GM18873 (cell line): ENCODE measurements around the gene IQCM.

Source experiments
- ATAC-seq: cut with Tn5 transposase; IDR thresholded peaks from one replicate; pipeline ENCODE4 v1.9.1; 2021; ENCODE audit warnings: mild to moderate bottlenecking, moderate library complexity, moderate number of reproducible peaks; ENCODE audit not compliant: unreplicated experiment, low FRiP score

IQCM gene

GRCh38 chr4:149815743-149816142, at the start of gene IQCM:
TSS of gene IQCM (minus strand) at chr4:149815843. CDS start at chr4:149742691, 73,152 bp downstream.
- no peak for ATAC-seq

GRCh38 chr4:149857446-149857845, 41.8 kb upstream of the IQCM start:
- ATAC-seq = no peak

GRCh38 chr4:149845743-149846142, 30.1 kb upstream of the IQCM start:
- no peak for ATAC-seq

- ATAC-seq = no peak
Measured at GRCh38 chr4:149841686-149842085, 26.0 kb upstream of the IQCM start.

- no peak for ATAC-seq
Measured at GRCh38 chr4:149838036-149838435, 22.4 kb upstream of the IQCM start.

- no peak for ATAC-seq
Measured at GRCh38 chr4:149836546-149836945, 20.9 kb upstream of the IQCM start.

- no peak for ATAC-seq
Measured at GRCh38 chr4:149835280-149835679, 19.6 kb upstream of the IQCM start.

- no peak for ATAC-seq
Measured at GRCh38 chr4:149831656-149832208, 16.1 kb upstream of the IQCM start.

GRCh38 chr4:149830823-149831222, 15.2 kb upstream of the IQCM start:
- ATAC-seq = no peak

GRCh38 chr4:149825336-149825735, 9.7 kb upstream of the IQCM start:
- no peak for ATAC-seq

GRCh38 chr4:149823769-149824221, 8.2 kb upstream of the IQCM start:
- ATAC-seq = no peak

- ATAC-seq = no peak
Measured at GRCh38 chr4:149801416-149801815, 14.2 kb downstream of the IQCM start.

GRCh38 chr4:149799546-149799945, 16.1 kb downstream of the IQCM start:
- ATAC-seq = no peak

GRCh38 chr4:149796381-149796780, 19.3 kb downstream of the IQCM start:
- no peak for ATAC-seq

GRCh38 chr4:149795256-149795655, 20.4 kb downstream of the IQCM start:
- no peak for ATAC-seq

GRCh38 chr4:149794352-149794751, 21.3 kb downstream of the IQCM start:
- no peak for ATAC-seq

GRCh38 chr4:149793459-149793858, 22.2 kb downstream of the IQCM start:
- no peak for ATAC-seq

- ATAC-seq = no peak
Measured at GRCh38 chr4:149791851-149792250, 23.8 kb downstream of the IQCM start.

- ATAC-seq = no peak
Measured at GRCh38 chr4:149790172-149790907, 25.3 kb downstream of the IQCM start.

- ATAC-seq = no peak
Measured at GRCh38 chr4:149788300-149788699, 27.3 kb downstream of the IQCM start.

- ATAC-seq = no peak
Measured at GRCh38 chr4:149785696-149786431, 29.8 kb downstream of the IQCM start.

GRCh38 chr4:149784018-149784417, 31.6 kb downstream of the IQCM start:
- ATAC-seq = no peak
